HEK293 (cell line): Measurements from ENCODE around the gene MLLT1.

ENCODE experiments used
- ZNF514 ChIP-seq: fragments of 450-650 bp; formaldehyde crosslinking; IDR thresholded peaks from 2 replicates; pipeline ENCODE4 v1.5.1; 2016; ENCODE audit warnings: missing biosample characterization, missing genetic modification characterization
- ZNF830 ChIP-seq: fragments of 450-650 bp; IDR thresholded peaks from 2 replicates; pipeline ENCODE4 v1.5.0; 2018; ENCODE audit warnings: missing biosample characterization, missing genetic modification characterization, low read depth, mild to moderate bottlenecking, moderate library complexity
- TF ChIP-seq, protein P1 (sequence below): fragments of 450-650 bp; formaldehyde crosslinking; IDR thresholded peaks from 2 replicates; pipeline ENCODE4 v1.5.1; 2016; ENCODE audit warnings: missing biosample characterization, missing genetic modification characterization
- TF ChIP-seq, protein P2 (sequence below): fragments of 450-650 bp; formaldehyde crosslinking; IDR thresholded peaks from 2 replicates; pipeline ENCODE4 v1.5.1; 2016; ENCODE audit warnings: missing biosample characterization, missing genetic modification characterization

DNA sequence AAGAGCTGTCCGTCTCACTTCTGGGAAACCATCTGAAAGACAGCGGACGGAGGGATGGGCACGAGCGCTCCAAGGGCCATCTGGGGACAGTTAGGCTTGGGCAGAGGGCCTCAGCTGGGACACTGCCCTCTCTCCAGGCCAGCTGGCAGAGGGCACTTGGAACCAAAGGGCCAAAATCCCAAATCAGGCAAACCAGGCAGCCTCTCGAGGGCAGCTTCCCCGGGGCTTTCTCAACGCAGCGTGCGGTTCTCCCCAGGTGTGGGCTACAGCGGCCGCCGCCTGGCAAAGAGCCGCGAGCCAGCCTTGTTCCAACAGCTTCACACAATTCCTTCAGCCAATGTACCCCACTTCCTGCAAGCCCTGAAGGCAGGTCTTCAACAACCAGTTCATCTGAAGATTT, 5.0 kb downstream of the MLLT1 start:
- TF ChIP-seq, protein P1, sequence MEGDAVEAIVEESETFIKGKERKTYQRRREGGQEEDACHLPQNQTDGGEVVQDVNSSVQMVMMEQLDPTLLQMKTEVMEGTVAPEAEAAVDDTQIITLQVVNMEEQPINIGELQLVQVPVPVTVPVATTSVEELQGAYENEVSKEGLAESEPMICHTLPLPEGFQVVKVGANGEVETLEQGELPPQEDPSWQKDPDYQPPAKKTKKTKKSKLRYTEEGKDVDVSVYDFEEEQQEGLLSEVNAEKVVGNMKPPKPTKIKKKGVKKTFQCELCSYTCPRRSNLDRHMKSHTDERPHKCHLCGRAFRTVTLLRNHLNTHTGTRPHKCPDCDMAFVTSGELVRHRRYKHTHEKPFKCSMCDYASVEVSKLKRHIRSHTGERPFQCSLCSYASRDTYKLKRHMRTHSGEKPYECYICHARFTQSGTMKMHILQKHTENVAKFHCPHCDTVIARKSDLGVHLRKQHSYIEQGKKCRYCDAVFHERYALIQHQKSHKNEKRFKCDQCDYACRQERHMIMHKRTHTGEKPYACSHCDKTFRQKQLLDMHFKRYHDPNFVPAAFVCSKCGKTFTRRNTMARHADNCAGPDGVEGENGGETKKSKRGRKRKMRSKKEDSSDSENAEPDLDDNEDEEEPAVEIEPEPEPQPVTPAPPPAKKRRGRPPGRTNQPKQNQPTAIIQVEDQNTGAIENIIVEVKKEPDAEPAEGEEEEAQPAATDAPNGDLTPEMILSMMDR (tag by site-specific recombination): no peak
- TF ChIP-seq ZNF514 (tag by site-specific recombination) (no peak), ZNF830 (tag by site-specific recombination) (no peak)
- TF ChIP-seq, protein P2, sequence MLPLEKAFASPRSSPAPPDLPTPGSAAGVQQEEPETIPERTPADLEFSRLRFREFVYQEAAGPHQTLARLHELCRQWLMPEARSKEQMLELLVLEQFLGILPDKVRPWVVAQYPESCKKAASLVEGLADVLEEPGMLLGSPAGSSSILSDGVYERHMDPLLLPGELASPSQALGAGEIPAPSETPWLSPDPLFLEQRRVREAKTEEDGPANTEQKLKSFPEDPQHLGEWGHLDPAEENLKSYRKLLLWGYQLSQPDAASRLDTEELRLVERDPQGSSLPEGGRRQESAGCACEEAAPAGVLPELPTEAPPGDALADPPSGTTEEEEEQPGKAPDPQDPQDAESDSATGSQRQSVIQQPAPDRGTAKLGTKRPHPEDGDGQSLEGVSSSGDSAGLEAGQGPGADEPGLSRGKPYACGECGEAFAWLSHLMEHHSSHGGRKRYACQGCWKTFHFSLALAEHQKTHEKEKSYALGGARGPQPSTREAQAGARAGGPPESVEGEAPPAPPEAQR (tag by site-specific recombination): no peak
